ENCODE results near the gene KCTD12. TPM values are rescaled to one million over a fixed set of nuclear protein-coding genes. Genes with fewer than 3 reads are reported as not detected.

KCTD12 gene
- total and polyA plus RNA-seq, 12 donors = 12.5 to 80.8 (median 44.9) TPM

DNA sequence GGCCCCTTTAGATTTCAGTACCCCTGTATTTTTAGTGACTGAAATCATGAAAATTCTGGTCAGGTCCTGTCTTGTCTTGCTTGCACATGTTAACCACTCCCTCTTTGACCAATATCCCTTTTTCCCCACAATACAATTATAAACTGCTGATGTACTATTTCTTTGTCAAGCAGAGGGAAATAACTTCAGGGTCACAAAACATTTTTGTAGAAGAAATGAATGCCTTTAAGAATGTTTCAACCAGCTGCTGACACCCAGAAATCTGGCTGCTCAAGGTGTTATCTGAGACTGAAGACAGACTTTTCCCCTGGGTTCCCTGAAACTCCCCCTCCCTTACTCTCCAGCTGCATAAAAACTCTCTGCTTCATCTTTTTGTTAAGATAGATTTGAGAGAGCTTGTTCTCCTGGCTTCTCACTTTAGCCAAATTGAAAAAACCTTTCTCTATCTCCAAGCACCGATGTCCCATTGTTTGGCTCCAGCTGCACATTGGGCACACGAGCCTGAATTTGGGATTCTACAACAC is 43.7 kb upstream of the KCTD12 start:
- Histone ChIP-seq H3K4me1 (replicated peaks in 1 of 2) (no peaks in the 10 kb centered on the region), H3K36me3 (replicated peaks in 1 of 2) (no peaks in the 10 kb centered on the region), H3K27me3 (no peaks in the 10 kb centered on the region), H3K27ac (no peak overlapping the region), H3K9me3 (replicated peaks in 1 of 3) (no peaks in the 10 kb centered on the region), H3K4me3 (no peak overlapping the region)
- no peak for TF ChIP-seq POLR2A (IDR thresholded peaks at IDR 0.05)
- no peak for TF ChIP-seq CTCF (IDR thresholded peaks at IDR 0.05)
- DNase-seq = no peak
- WGBS, 4 donors = 47 to 71% (median 69%) methylated on average over 2 of the region's 2 CpGs
- intact Hi-C loops (cut with DNase I) = no loop called here

DNA sequence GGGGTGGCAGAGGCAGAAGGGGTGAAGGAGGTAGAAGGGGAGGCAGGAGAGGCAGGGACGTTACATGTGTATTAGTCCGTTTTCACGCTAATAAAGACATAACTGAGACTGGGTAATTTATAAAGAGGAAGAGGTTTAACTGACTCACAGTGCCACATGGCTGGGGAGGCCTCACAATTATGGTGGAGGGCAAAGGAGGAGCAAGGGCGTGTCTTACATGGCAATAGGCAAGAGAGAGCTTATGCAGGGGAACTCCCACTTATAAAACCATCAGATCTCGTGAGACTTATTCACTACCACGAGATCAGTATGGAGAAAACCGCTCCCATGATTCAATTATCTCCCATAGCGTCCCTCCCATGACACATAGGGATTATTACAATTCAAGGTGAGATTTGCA is 43.1 kb upstream of the KCTD12 start:
- DNase-seq = no peak
- Histone ChIP-seq H3K27me3 (no peaks in the 10 kb centered on the region), H3K9me3 (replicated peaks in 1 of 3) (no peaks in the 10 kb centered on the region), H3K36me3 (replicated peaks in 1 of 2) (no peaks in the 10 kb centered on the region), H3K4me3 (no peak overlapping the region), H3K4me1 (replicated peaks in 1 of 2) (no peaks in the 10 kb centered on the region), H3K27ac (no peak overlapping the region)
- WGBS, 4 donors = 87 to 89% (median 88%) methylated on average over 8 of the region's 8 CpGs
- no peak for TF ChIP-seq CTCF (IDR thresholded peaks at IDR 0.05)
- no peak for TF ChIP-seq POLR2A (IDR thresholded peaks at IDR 0.05)
- intact Hi-C loops (cut with DNase I) = no loop called here

GRCh38 chr13:76928456-76928855 is 42.3 kb upstream of the KCTD12 start:
- no peak for TF ChIP-seq POLR2A (IDR thresholded peaks at IDR 0.05)
- no peak for TF ChIP-seq CTCF (IDR thresholded peaks at IDR 0.05)
- Histone ChIP-seq H3K4me3 (no peak overlapping the region), H3K27ac (no peak overlapping the region), H3K9me3 (replicated peaks in 1 of 3) (no peaks in the 10 kb centered on the region), H3K4me1 (replicated peaks in 1 of 2) (no peaks in the 10 kb centered on the region), H3K27me3 (no peaks in the 10 kb centered on the region), H3K36me3 (replicated peaks in 1 of 2) (no peaks in the 10 kb centered on the region)
- 75 to 90% (median 83%) methylated on average over 3 of the region's 3 CpGs for whole genome bisulfite sequencing, 4 donors
- DNase-seq = no peak
- intact Hi-C loops (cut with DNase I) = no loop called here

DNA sequence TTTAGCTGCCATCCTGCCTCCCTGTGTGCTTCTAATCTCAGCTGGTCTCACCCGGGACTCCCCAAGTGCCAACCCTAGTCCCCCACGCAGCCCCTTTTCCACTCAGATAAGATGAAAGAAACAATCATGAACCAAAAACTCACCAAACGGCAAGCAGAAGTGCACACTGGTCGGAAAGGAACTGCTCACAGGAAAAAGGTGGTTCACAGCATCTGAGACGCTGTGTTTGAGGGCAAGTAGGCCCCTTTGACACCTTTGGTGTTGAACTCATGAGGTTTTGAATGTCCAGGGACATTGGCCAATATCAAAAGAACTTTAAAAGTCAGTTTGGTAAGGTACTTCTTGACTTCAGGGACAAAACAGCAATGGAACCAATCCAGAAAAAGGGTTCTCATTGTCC is 41.8 kb upstream of the KCTD12 start:
- DNase-seq = no peak
- TF ChIP-seq POLR2A (IDR thresholded peaks at IDR 0.05) = no peak
- TF ChIP-seq CTCF (IDR thresholded peaks at IDR 0.05) = no peak
- Histone ChIP-seq H3K27ac (no peak overlapping the region), H3K36me3 (replicated peaks in 1 of 2) (no peaks in the 10 kb centered on the region), H3K4me3 (no peak overlapping the region), H3K9me3 (replicated peaks in 1 of 3) (no peaks in the 10 kb centered on the region), H3K4me1 (replicated peaks in 1 of 2) (no peaks in the 10 kb centered on the region), H3K27me3 (no peaks in the 10 kb centered on the region)
- WGBS, 4 donors = 76 to 91% (median 88%) methylated on average over 5 of the region's 5 CpGs
- intact Hi-C loops (cut with DNase I) = no loop called here
